Hematopoietic multipotent progenitor cell treated with erythropoietin and hydrocortisone succinate and interleukin-3 and kit ligand, for 6 days (in vitro differentiated cells): Measurements from ENCODE around the gene RABGAP1.

ENCODE experiments used
- DNase-seq: peaks from one replicate; pipeline ENCODE4 v3.0.0-alpha.2; 2015

Gene RABGAP1

DNA sequence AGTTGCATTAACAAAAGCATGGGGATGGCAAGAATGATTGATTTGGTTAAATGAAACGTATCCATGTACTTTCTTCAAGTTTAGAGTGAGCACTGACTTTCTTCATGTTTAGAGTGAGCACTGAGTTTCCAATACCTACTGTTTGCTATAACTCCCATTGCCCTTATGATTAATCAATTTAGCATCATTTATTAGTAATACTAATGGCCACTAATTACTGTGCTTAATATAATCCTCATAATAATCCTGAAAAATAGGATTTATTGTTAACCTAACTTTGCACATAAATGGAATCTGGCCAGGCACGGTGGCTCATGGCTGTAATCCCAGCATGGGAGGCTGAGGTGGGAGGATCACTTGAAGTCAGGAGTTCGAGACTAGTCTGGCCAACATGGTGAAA, 70.6 kb downstream of the RABGAP1 start:
- DNase-seq, result no peak

DNA sequence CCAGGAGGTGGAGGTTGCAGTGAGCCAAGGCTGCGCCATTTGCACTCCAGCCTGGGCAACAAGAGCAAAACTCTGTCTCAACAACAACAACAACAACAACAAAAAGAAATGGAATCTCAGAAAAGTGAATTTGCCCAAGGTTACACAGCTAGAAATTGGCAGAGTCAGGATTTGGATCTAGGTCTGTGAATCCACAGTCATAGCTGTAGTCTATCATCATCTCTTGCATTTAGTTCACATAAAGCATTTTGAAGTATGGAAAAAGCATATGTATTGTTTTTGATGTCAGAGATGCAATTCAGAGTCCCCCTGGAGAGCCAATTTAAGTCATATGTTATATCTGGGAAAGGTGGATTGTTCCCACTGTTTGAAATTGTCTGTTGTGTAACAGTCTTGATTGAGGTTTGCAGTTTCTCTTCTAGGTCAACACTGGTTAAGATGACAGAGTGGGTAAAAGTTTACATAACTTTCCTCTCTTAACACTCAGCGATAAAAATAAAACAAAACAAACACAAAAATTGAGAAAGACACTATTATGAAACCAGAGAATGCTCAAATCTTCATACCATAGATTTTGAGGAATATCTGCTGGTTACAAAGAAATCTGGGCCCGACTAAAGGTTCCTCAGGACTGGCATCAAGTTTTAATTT, 71.2 kb downstream of the RABGAP1 start:
- DNase-seq, result no peak

DNA sequence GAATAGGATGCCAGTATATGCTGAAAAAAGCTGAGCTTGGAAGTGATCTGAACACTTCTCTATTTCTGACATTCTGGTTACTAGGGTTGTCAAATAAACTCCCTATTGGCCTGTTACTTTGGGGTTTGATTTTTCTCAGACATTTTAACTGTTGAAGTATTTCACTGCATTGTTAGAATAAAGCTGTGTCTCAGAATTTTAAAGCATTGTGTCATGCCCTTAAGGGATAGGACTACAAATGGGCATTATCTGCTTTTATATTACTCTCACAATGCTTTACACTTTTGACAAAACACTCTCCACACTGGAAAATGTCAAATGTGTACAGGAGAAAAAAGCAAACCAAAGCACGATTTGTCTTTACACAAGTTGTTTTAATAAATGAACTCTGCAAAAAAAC, 75.8 kb downstream of the RABGAP1 start:
- no peak for DNase-seq

DNA sequence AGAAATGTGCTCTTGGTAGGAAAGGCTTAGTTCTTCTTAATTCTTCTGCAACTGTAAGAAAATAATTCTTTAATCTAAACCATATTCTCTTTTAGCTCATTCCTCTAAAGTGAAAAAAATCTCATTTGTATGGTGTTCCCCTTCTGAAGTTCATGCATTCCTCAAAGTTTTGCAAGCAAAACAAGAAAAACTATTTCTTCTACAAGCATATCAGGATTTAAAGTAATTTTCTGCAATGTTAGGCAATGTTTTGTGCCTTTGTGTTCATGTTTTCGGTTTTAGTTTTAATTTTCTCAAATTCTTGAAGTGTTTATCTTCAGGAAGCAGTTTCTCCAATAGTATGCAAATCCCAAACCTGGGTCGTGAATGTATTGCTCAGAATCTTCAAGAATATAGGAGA, 80.0 kb downstream of the RABGAP1 start:
- no peak for DNase-seq

DNA sequence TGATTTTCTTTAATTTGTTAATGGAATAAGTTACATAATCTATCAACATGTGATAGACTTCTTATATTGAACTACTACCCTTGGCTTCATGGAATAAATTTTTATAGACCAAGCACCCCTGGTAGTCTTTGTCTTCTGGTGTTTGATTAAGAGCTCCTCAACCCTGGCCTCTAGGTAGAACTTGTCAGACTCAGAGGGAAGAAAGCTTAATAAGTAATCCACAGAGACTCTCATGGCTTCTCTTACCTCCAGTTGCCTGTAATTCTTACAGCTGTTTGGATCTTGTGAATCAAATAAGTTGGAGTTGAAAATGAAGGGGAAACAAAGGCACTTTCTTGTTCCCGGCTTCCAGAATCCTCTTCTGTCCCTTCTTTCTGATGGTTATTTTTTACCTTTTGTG, 85.6 kb downstream of the RABGAP1 start:
- no peak for DNase-seq

DNA sequence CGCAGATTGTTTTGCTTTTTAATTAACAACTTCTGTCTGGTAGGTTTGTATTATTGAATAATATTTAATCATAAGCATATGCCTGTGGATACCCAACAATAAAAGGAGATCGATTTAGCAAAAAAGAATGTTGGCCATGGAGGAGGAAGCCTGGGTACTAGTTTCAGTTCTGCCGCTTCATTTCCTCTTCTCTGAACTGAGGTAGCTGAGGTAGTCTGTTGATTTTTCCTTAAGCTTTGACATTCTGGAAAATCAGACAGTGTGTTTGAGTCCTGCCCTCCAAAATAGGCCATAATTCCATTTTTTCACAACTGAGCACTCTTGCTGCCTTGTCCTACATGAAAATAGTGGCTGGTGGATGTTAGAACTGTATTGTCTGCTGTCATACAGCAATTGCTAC, 86.7 kb downstream of the RABGAP1 start:
- DNase-seq, result no peak

DNA sequence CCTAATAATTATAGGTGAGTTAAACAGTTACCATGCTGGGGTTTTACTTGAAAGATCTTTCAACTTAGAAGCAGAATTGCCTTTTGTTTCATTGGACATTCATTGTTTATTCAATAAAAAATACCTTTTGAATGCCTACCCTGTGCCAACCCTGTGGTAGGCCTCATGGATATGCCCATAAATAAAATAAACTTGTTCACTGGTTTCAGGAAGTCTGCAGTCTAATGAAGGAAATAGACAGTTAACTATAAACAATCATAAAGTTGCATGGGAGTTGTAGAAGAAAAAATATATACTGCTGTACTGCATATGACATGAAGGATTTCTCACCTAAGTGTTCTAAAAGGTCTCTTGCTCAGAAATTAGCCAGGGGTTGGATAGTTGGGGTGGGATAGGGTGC, 87.3 kb downstream of the RABGAP1 start:
- no peak for DNase-seq

DNA sequence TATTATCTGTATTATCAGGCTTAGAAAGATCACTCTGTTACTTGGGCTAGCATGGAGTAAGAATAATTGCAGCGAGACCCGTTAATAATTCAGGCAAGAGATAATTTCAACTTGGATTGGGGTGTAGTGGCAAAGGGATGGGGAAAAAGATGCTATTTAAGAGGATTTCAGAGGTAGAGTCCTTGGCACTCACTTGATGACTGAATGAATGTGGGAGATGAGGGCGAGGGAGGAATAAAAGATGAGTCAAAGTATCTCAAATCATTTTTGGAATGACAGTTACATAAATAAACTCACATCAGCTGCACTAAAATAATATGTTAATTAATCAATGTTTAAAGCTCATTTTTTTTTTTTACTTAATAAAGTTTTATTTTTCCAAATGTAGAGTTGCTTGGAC, 88.2 kb downstream of the RABGAP1 start:
- no peak for DNase-seq

DNA sequence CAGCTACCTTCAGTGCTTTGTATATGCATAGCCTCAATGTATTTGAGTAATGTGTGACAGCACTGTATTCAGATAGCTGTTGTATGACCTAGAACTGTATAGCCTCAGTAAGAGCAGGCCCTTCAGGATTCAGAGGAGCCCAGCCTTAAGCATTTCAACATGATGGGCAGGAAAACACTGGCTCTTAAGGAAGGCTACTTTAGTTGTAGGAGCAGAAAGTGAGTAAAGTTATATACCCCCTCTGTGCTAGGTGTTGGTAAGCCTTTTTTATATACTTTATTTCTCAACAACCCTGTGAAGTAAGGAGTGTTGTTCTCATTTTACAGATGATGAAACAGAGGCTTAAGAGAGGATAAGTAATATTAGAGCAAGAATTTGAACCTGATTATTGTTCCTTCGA, 91.1 kb downstream of the RABGAP1 start:
- DNase-seq, result no peak

DNA sequence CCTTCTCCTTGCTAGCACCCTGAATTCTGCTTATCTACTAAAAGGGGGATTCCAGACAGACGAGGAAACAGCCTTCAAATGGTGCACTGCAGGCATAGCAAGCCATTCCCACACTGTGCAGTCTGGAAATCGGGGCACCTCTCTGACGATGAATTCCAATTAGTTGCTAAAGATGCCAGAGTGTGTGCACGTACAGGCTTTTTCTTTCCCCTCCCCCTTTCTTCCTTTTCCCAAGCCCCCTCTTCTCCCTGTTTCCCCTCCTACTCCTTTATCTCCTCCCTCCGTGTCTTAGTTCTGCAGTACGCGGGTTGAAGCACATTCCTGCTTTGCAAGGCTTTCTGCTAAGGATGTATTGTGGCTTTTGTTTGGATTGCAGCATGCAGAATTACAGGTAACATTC, 92.5 kb downstream of the RABGAP1 start, which contains the start of gene GPR21:
TSS of gene GPR21 (plus strand) at position 316 of the 400 bp plus-strand sequence. CDS start 900 bp downstream, outside the sequence.
- DNase-seq, result peak; percentile 18

DNA sequence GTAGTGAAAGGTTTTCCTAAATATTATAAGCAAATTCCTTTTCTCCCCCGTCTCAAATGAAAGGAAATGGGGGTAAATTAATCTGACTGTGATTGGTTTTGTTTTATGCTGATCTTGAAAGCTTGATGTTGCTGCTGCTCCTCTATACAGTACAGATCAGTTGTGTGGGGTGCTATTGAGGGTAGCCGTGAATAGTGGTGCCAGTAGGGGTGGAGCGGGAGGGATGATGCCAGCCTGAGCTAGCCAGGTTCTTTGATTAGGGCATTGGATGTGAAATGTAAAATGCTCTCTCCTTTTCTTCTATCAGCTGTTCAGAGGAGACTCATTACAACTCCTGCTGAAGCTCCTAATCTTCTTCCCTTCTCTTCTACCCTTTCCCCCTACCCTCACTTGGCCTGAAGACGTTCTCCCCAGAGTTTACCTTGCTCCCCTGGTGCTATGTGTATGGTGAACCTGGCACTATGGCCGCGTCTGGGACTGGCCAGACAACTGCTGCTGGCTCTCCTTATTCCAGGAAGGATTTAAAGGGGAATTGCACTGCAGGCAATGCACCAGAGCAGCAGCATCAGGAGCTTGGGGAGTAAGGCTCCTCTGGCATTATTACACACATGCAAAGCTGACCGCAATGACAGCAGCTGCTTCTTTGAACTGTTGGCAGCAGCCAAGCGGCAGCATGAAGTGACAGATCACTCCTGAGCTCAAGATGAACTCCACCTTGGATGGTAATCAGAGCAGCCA, 93.2 kb downstream of the RABGAP1 start:
- DNase-seq, result peak; percentile 87

DNA sequence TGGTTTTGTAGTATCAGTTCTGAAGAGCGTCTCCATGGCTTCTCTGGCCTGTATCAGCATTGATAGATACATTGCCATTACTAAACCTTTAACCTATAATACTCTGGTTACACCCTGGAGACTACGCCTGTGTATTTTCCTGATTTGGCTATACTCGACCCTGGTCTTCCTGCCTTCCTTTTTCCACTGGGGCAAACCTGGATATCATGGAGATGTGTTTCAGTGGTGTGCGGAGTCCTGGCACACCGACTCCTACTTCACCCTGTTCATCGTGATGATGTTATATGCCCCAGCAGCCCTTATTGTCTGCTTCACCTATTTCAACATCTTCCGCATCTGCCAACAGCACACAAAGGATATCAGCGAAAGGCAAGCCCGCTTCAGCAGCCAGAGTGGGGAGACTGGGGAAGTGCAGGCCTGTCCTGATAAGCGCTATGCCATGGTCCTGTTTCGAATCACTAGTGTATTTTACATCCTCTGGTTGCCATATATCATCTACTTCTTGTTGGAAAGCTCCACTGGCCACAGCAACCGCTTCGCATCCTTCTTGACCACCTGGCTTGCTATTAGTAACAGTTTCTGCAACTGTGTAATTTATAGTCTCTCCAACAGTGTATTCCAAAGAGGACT, 94.2 kb downstream of the RABGAP1 start:
- DNase-seq, result peak; percentile 94

DNA sequence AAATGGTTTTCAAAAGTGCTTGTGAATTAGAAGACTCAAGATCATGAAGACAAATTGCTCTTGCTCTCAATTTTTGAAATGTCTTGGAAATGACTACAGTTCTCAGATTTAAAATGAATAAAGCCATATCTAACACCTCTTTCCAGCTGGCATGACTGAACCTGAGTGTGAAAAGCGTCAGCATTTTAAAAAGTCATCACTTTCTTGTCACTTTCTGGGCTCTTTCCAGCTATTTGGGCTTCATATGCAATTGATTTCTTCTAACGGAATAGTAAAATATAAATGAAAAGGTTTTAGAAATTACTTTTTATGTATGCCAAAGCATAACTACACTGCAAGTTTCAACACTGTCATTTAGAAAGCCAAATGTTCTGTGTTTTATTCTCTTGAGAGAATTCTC, 95.0 kb downstream of the RABGAP1 start:
- DNase-seq, result no peak

DNA sequence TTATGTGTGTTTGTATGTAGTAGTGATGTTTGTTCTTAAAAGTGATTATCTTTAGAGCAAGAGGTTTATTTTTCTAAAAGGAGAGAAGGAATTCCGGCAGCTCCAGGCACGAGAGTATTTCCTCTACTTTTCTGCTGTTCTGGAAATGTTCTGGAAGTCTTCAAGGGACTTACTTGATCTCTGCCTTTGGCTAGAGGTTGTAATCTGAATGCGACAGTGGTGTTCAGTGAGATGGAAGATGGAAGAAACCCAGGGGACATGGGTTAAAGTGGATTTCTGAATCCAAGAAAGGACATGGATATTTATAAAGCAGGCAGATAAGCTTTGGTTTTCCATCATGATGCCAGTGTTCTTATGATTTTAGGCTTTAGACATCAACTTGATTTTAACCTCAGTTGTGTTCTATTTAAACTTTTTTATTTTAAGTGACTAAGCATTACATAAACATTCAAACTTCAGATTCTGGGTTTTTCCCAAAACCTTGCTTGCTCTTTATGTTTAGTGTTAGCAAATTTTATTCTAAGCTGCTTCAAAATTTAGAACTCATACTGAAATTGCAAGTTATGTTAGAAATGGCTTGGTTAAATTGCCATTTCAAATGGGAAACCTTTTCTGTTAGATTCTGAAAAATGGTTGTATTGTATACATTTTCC, 96.2 kb downstream of the RABGAP1 start:
- no peak for DNase-seq

DNA sequence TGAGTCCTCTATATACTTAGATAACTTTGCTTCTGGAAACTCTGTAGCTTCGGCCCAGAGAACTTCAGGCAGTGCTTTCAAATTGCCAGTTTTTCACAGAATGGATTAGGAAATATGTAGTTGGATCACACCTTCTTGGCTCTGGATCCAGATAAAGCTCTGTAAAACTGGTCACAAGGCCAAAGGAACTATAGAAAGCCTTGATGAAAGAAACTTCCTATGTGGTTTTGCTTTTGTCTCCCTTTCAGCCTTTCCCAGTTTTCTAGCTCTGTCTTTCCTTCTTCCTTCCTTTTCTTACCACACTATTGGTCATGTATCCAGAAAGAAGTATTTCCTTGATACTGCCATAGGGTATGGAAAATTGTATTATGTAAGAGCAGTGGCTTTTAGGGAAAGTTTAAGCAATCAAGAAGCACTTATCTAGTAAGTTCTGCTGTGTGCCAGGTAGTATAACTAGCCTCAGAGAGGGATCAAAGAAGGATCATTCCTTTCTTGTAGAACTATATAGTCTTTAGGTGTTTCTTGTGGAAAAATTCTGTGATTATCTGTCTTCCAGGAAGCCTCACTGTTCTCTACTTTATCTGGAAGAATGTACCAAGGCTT, 98.9 kb downstream of the RABGAP1 start:
- no peak for DNase-seq

DNA sequence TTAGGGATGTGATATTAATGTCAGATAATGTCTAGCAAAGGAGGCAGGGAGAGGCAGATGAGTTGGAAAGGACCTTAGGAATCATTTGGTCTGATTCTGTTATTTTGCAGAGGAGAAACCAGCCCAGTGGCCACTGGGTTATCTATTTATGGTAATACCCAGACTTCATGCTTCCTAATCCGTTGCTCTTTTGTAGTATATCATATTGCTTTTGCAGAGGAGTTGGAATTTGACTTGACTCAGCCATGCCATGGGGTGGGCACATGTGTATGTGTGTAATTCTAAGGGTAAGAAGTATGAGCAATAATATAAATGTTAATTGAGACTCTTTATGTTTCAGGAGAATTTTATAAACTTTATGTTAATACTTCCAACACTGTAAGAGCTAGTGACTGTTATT, 100.0 kb downstream of the RABGAP1 start:
- no peak for DNase-seq

DNA sequence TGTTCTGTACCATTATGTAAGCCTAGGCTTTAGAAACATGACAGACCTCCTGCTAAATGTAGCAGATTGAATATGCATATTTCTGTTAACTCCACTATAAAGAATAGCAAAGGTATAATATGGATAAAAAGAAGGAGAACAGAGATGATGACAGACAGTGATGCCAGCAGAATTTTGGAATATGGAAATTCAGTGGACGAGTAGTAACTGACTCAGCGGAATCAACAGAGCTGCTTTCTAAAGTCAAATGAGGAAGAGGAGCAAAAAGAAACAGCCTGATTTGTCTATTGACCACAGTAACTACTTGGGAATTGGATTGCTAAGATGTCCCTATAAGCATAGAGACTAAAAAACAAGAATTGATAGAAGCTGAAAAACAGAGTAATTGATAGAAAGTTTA, 100.7 kb downstream of the RABGAP1 start:
- no peak for DNase-seq

DNA sequence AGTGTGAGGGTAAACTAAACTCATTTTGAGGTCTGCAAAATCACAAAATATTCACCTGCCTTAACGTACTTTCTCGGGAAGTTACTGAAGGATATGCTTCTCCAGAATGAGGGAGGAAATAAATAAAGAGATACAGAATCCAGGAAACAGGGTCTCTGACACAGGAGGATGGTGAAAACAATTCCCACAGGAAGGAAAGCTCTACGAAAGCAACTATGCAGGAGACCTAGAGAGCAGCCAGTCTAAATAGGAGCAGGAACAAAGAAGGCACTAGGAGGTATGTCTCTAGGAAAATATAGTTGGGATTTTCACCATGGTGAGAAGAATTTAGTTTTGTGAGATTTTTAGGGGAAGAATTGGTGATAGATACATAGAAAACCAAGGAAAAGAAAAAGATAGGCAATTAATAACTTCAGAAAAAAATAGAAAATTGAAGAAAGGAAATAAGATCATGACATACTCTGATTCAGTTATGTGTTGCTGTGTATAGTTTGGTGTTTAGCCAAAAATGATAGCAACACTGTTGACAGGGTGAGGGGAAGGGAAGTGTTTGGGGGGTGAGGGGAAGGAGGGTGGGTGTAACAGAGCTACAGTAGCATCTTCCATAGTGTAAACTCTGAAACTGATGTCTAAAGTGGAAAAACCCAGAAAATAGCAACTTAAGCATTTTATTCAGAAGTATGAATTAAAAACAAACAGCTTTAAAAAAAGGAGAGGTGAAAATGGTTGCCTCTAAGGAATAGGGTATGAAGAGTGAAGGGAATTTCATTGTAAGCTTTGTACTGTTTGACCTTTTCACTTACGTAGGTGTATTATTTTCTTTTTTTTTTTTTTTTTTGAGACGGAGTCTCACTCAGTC, 102.5 kb downstream of the RABGAP1 start:
- no peak for DNase-seq

DNA sequence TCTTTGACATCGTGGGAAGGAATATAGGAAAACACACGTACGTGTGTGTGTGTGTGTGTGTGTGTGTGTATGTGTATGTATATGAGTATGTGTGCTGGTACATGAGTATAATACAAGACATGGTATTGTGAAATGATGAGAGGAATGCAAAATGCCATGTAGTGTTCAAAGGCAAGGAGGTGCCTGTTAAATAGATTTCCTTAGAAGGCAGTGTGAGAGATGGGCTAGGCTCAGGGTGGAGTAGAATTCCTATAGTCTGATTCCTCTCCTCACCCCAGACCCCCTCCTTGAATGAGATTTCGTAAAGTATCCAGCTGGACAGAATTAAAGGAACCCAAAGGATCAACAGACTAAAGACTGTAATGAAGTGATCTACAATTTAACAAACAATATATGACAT, 103.8 kb downstream of the RABGAP1 start:
- no peak for DNase-seq

DNA sequence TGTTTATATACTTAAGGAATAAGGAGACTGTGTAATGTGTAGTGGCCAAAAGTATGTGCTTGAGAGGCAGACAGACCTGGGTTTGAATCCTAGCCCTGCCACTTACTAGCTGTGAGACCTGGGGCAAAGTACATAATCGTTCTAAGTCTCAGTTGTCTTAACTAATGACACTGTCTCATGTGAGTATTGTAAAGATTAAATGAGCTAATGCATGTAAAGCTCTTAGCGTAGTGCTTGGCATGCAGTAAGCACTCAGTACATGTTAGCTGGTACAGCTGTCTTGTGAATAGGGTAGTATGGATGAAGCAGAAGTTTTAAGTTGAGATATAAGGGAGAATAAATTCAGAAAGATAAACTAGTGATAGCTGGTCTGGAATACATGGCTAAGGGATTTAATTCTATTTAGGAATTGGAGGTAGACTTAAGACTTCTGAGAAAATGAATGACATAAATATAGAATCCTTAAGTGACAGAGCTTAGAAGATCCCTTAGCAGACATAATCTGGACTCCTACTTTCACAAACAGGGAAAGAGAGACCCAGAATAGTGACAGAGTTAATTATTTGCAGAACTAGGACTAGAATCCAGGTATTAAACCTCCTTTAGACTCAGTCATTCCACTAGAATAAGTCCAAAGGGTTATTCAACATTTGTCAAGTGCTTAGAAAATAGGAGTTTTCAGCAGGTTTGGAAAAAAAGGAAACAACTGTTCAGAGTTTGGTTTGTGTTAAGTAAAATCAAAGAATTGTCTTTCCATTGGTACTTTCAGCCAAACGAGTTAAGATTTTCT, 105.8 kb downstream of the RABGAP1 start:
- DNase-seq, result no peak

DNA sequence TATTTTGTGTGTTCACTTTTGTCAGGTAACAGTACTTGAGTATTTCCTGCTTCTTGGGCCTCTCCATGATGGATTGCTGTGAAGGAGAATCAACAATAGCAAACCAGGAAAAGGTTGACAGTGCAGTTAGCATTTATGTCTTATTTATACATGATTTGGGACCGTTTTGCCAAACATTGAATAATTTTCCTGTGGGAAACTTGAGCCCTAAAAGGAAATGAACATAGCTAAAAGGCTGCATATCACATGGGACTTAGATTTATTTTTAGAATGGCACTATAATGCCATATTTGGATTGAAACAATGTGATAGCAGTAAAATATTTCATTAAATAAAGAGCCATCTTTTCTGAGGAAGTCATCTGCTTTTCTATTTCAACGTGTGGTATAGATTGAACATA, 107.9 kb downstream of the RABGAP1 start:
- no peak for DNase-seq
